Non-pigmented ciliary epithelial cell (primary cell): ENCODE data around the gene N4BP3.
"Not testable (repeated sequence)": the region's sequence is repeated elsewhere in the genome, so short reads cannot be mapped to it uniquely, and the experiment has no call there.

ENCODE experiments used
- DNase-seq: peaks from one replicate; pipeline ENCODE4 v3.0.0-alpha.2; 2010; ENCODE audit warnings: low read depth

The N4BP3 gene

DNA sequence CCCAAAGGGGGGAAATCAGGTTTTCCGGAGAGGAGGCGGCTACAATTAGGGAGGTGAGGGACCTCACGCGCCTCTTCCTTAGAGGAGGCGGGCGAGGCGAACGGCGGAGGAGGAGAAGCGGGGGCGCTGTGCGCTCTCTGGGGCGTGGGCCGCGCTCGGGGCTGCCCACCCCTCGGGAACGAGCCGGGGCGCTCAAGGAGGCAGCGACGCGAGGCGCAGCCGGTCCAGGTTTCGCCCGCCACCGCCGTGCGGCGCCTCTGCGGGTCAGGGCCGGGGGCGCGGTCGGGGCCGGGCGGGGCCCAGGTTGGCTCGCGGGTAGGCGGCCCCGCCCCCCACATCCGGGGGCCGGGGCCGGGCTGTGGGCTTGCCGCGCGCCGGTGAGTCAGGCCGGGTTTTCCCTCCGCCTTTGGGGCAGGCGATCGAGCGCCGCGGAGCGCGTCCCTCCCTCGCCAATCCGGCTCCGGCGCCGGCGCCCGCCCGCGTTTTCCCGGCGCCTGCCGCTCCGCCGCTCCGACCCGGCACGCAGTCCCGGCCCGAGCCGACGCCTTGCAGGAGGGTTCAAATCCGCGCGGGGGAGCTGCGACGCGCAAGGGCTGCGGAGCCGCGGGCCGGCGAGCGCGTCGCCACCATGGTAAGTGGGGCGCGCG lies at the start of gene N4BP3:
Gene N4BP3 (plus strand): TSS at position 392 of the 647 bp plus-strand sequence. CDS start 6,052 bp downstream, outside the sequence.
- DNase-seq, result no peak

DNA sequence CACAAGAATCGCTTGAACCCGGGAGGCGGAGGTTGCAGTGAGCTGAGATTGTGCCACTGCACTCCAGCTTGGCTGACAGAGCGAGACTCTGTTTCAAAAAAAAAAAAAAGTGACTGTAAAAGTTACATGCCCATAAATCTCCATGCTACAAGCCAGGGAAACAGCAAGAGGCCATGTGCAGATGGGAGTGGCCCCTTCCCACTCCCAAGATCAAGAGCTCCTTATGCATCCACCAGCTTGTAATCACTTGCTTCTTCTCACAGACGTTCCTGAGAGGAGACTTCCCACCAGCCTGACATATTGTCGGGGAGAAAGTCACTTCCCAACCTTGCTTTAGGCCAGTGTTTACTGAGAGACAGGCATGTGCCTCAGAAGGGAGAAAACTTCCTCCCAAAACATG lies 45.6 kb upstream of the N4BP3 start:
- no peak for DNase-seq

GRCh38 chr5:178068293-178068692 lies 45.0 kb upstream of the N4BP3 start:
- no peak for DNase-seq

DNA sequence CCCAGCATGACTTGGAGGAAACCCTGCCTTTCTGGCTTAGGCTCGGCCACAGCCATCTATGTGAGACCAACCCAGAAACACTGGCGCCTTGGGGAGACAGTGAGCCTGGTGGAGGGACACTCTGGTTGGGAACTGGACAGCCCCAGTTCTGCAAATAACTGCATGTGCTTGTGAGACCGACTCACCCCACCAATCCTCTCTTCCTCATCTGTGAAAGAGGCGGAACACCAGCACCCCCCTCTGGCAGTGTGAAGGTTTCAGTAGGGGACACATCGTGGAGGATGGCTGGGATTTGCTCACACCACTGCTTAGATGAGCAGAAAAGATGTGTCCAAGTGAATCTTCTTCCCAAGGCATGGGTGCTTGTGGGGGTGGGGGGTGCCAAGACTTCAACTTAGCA lies 43.4 kb upstream of the N4BP3 start:
- DNase-seq, result no peak

GRCh38 chr5:178071108-178071507 lies 42.2 kb upstream of the N4BP3 start:
- DNase-seq, result no peak

DNA sequence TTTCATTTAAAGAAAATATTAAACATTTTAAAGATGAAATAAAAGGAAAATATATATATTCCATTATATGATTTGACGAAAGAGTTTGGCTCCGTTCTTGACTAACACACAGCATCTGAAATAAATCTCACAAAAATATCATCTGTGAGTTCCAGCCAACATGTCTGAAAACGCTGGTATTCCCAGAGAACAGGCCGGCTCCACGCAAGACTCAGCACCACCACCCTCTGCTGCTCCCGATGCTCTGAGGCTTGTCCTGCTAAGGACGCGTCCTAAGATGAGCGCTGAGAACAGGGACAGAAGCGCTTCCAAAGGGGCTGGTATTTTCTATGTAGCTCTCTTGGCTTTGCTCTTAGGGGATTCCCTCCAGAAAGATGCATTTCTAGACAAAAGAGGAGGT lies 40.6 kb upstream of the N4BP3 start:
- DNase-seq, result no peak

DNA sequence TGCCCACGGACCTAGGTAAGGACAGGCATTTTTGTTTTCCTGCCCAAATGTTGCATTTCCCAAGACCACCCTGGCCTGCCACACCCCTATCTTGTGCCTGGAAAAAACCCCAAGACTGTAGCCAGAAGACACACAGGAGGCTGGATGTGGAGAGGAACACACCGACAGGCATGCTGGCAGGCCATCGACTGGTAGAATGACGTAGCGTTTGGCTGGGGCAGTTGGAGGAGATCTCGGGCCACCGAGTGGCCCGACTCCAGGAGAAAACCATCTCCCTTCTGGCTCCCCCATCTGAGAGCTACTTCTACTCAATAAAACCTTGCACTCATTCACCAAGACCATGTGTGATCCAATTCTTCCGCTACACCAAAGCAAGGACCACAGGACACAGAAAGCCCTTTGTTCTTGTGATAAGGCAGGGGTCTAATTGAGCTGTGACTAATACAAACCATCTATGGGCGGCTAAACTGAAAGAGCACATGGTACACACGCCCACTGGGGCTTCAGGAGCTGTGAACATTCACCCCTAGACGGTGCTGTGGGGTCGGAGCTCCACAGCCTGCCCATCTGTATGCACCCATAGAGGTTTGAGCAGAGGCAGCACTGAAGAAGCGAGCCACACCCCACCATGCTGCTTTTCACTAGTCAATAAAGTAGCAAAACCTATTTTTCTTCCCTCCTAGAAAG lies 38.9 kb upstream of the N4BP3 start:
- no peak for DNase-seq

DNA sequence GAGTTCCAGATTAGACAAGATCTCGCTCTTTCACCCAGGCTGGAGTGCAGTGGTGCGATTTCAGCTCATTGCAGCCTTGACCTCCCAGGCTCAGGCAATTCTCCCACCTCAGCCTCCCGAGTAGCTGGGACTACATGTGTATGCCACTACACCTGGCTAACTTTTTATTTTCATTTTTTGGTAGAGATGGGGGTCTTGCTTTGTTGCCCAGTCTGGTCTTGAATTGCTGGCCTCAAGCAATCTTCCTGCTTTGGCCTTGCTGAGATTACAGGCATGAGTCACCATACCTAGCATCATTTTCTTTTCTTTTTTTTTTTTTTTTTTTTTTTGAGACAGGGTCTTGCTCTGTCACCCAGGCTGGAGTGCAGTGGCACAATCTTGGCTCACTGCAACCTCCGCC lies 36.4 kb upstream of the N4BP3 start:
- DNase-seq, result not testable (repeated sequence)

DNA sequence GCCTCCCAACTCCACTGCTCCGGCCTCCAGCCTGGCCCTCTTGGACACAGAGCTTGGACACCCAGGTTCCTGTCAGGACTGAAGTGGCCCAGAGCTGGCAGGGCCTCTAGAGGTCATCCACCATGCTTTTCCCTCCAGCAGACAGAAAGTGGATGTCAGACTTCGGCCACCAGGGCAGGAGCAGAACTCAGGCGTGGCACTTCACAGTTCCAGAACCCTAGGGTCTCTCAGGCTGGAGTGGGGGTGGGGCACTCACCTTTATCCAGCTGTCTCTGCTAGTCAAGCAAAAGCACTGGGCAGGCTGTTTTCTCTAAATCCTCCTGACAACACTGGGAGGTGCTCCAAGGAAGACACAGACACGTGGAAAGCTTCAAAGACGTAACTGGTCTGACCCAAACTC lies 35.6 kb upstream of the N4BP3 start:
- no peak for DNase-seq

- DNase-seq, result no peak
These were observed 34.9 kb upstream of the N4BP3 start for GRCh38 chr5:178078197-178079010.

DNA sequence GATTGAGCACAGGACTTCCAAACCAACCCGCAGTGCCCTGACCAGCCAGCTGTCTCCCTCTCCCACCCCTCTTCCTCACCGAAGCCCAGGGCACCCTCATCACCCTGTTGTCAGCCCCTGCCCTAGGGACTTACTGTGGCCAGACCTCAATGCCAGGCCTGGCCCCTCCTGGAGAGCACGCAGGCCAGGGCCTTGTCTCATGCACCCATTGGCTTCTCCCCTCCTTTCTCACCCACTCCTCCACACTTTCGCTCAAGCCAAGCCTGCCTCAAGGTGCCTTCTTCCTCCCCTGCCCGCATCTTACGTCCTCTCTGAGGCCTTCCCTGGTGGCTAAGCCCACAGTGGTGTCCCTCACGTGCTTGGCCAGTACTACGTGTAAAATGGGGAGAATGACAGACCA lies 33.3 kb upstream of the N4BP3 start:
- DNase-seq, result no peak

DNA sequence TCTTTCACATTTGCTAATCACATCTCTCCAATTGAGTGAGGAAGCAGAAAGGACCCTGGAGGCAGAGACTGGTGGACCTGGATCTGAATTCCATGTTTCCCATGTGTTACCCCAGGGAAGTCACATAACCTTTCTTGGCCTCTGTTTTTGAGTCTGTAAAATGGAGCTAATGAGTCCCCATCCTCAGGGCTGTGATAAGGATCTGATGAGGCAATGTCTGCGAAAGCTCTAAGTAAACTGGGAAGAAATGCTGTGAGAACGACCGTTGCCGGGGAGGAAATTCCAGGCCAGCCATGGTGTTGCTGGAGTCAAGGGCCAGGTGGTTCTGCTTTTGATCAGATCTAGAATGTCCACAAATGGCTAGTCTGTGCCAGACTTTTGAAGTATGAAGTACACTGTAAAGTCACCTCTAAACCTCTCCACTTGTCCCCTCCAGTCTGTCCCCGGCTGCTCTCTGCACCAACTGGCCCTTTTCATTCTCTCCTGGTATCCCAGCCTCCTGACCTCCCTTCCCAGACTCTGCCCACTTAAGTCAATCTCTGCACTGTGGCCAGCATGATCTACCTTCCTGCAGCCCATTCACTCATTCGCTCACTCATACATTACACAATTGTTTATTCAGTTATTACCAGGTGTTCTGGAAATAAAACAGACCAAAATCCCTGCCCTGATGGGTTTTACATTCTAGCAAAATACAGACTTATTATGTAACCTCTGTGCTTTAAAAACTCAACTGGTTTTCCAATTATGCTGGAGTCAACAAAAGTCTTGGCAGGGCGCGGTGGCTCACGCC lies 32.5 kb upstream of the N4BP3 start:
- DNase-seq, result no peak

DNA sequence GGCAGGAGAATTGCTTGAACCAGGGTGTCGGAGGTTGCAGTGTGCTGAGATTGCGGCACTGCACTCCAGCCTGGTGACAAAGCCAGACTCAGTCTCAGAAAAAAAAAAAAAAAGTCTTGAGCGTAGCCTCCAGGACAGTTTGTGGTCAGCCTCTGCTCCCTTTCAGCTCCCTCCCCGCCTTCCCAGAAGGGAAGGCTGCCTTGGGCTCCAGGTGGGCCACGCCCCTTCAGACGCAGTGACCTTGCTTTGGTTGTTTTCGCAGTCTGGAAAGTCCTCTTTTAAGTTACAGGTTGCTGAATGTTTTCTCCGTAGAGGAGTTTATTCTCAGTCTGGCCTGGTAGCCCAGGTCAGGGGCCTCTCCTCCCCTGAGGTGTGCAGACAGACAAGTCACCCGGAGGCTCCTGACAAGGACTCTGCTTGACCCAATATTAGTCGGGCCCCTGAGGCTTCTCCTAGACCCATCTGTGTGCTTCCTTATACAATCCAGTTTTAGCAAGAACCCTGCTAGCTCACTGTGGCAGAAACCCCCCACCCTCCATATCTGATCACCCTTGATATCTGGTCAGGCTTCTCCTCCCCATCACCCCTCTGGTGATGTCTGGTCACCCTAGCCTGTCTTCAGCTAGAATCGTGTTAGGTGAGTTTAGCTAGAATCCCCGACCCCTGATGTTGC lies 31.6 kb upstream of the N4BP3 start:
- DNase-seq, result no peak

DNA sequence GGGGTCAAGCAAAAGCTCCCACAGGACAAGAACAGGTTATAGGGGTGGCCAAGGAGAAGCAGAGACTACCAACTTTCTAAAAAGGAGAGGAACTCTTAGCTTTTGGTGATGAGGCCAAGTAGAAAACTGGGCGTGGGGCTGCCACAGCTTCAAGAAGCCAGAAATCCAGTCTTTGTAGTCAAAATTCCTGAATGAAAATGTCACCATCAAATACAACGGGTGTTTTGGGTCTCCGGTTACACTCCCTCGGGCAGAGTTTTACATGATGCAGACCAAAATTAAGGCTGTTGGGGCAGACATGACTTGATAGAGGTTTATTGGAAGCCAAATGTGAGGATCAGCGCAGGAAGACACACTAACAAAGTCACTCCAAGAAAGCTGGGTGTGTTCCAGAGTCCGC lies 29.4 kb upstream of the N4BP3 start:
- no peak for DNase-seq

GRCh38 chr5:178085316-178085715 lies 28.0 kb upstream of the N4BP3 start:
- DNase-seq, result no peak

GRCh38 chr5:178086266-178086665 lies 27.1 kb upstream of the N4BP3 start:
- DNase-seq, result no peak

DNA sequence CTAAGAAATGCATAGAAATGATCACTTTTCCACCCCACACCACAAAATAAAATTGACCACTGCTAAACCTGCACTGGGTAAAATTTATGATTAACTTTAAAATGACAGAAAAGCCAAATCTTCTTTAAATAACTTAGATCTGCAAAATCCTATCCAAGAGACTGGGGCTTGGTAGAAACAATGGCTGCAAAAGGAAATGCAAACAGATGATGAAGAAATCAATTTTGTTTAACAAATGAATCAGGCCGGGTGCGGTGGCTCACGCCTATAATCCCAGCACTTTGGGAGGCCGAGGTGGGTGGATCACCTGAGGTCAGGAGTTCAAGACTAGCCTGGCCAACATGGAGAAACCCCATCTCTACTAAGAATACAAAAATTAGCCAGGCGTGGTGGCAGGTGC lies 26.1 kb upstream of the N4BP3 start:
- not testable (repeated sequence) for DNase-seq

GRCh38 chr5:178090856-178091255 lies 22.5 kb upstream of the N4BP3 start:
- DNase-seq, result no peak

GRCh38 chr5:178093134-178093533 lies 20.2 kb upstream of the N4BP3 start:
- no peak for DNase-seq

DNA sequence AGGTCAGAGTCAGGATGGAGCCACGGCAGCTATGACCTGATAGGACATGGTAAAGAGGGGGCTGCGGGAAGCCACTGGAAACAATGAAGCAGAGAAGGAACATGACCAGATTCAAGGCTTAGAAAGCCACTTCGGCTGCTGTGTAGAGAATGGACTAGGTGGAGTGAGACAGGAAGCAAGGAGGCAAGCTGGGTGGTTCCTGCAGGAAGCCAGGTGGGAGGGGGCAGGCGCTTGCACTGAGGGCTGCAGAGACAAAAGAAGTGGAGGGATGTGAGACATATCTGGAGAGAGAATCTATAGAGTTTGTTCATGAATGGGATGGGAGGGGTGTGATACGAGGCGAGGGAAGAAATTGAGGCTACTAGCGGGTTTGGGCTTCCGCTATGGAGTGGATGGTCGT lies 19.0 kb upstream of the N4BP3 start:
- DNase-seq, result no peak

DNA sequence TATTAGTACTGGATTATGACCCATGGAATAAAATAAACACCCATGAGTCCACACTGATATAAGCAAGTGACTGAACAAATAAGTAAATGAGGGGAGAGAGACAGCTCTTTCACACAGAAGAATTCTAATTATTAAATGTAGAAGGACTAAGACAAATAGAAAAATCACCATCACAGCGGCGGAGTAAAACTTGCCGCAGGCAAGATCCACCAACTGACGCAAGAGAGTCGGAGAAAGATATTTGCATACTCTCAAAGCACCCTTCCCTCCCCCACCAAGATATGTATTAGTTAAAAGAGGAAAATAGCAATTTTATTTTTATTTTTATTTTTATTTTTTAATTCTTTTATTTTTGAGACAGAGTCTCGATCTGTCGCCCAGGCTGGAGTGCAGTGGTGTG lies 14.6 kb upstream of the N4BP3 start:
- DNase-seq, result no peak

DNA sequence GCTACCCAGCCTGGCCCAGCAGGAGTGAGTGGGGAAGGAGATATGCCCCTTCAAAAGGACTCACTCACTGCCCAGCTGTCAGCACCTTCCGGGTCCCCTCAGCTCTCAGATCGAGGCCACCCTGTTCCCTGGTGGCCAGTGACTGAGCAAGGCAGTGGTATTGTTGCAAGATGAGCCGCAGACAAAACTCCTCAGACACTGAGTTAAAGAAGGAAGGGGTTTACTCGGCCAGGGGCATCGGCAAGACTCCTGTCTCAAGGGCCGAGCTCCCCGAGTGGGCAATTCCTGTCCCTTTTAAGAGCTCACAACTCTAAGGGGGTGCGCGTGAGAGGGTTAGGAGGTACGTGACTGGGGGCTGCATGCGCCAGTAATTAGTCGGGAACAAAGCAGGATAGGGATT lies 9.7 kb upstream of the N4BP3 start:
- no peak for DNase-seq
